Measurements from ENCODE around the gene ERICH3. TPM values are rescaled to one million over a fixed set of nuclear protein-coding genes. Genes with fewer than 3 reads are reported as not detected.

Gene ERICH3
- total and polyA plus RNA-seq, 8 donors: 0.06 to 6.8 (median 3.6) TPM

DNA sequence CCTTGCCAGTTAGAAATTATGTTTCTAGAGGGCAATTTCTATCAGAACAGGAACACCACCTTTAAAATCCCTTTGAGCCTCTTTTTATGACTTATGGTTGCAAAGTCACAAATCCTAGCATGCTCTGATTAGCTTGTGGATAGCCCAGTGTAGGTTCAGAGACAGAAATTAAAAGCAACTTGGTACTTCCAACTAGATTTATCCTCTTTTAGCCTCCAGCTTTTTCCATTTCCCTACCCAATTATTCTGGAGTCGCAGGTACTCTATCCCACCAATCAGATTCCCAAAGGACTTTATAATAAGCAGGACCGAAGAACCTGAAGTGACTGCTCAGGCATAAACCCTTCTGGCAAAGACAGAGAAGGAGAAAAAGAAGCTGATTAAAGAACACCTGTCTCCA lies 127.8 kb downstream of the ERICH3 start:
- ATAC-seq: no peak
- no peaks in the 10 kb centered on the region for H3K27me3 ChIP-seq

DNA sequence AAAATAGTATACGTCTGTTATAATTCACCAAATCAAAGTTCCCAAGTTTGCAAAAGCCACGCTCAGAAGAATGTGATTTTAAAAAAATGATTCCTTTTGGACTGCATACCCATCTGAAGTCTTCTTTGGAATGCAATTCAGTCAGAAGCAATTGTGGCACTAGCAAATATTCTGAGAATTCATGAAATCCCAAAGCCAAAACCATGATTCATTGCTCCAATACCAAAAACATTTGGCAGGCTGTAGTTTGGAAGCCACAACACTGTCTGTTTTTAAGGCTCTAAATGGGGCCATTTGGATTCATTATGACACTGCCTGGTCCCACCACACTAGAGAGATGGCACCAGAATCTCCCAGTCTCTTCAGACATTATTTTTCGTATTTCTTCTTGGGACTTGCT lies 139.4 kb downstream of the ERICH3 start:
- intact Hi-C loops (cut with DNase I): no loop called here
- ATAC-seq (no peak), DNase-seq (no peak)
- Histone ChIP-seq H3K36me3 (no peaks in the 10 kb centered on the region), H3K9me3 (no peaks in the 10 kb centered on the region), H3K4me1 (no peaks in the 10 kb centered on the region), H3K4me3 (no peak overlapping the region), H3K27ac (no peak overlapping the region), H3K27me3 (no peaks in the 10 kb centered on the region)
- TF ChIP-seq, protein P1, sequence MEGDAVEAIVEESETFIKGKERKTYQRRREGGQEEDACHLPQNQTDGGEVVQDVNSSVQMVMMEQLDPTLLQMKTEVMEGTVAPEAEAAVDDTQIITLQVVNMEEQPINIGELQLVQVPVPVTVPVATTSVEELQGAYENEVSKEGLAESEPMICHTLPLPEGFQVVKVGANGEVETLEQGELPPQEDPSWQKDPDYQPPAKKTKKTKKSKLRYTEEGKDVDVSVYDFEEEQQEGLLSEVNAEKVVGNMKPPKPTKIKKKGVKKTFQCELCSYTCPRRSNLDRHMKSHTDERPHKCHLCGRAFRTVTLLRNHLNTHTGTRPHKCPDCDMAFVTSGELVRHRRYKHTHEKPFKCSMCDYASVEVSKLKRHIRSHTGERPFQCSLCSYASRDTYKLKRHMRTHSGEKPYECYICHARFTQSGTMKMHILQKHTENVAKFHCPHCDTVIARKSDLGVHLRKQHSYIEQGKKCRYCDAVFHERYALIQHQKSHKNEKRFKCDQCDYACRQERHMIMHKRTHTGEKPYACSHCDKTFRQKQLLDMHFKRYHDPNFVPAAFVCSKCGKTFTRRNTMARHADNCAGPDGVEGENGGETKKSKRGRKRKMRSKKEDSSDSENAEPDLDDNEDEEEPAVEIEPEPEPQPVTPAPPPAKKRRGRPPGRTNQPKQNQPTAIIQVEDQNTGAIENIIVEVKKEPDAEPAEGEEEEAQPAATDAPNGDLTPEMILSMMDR (IDR thresholded peaks at IDR 0.05): no peak

More for the DNA sequence above, 127.8 kb downstream of the ERICH3 start:
- intact Hi-C loops (cut with DNase I): no loop called here
- TF ChIP-seq, protein P1 (IDR thresholded peaks at IDR 0.05): no peak
- Histone ChIP-seq H3K27ac (no peak overlapping the region), H3K4me3 (no peak overlapping the region), H3K9me3 (no peaks in the 10 kb centered on the region), H3K36me3 (no peaks in the 10 kb centered on the region), H3K4me1 (no peaks in the 10 kb centered on the region)
- DNase-seq: no peak

DNA sequence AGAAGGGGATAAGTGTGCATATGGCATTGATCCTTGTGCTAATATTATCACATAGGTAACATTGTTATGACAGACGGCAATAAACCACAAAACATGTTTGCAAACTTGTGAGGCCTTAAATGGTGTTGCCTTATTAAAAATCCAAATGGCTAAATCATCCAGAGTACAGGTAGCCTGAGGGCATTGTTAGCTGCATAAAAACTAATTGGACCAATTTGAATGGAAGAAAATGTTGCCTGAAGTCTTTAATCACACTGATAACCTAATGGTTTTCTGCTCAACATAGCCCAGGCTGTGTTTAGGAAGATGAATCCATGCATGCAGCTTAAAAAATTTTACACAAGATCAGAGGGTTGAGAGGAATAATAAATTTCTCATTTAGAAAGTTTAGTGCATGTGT lies 141.8 kb downstream of the ERICH3 start:
- Histone ChIP-seq H3K27me3 (no peaks in the 10 kb centered on the region), H3K4me3 (no peak overlapping the region), H3K4me1 (no peaks in the 10 kb centered on the region), H3K9me3 (no peaks in the 10 kb centered on the region), H3K27ac (no peak overlapping the region), H3K36me3 (no peaks in the 10 kb centered on the region)
- ATAC-seq (no peak), DNase-seq (no peak)
- TF ChIP-seq, protein P1 (IDR thresholded peaks at IDR 0.05): no peak
- intact Hi-C loops (cut with DNase I): no loop called here

DNA sequence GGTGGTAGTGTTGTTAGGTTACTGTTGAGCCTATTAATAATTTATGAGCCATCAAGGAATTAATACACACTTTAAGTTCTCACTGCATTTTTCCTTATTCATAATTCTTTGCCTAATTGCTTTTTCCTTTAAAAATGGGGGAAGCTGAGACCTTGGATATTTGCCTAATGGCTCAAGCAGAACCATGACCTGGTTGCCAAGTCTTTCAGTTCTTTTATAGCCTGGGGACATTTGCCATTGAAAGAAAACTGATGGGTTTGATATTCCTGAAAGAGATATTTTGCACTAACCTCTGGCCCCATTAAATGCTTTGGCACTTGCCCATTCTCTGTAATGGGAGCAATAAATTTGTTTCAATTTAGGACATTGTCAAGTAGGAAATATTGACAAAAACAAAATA lies 142.7 kb downstream of the ERICH3 start:
- DNase-seq: no peak
- Histone ChIP-seq H3K4me1 (no peaks in the 10 kb centered on the region), H3K9me3 (no peaks in the 10 kb centered on the region), H3K36me3 (no peaks in the 10 kb centered on the region), H3K27me3 (no peaks in the 10 kb centered on the region), H3K27ac (no peak overlapping the region), H3K4me3 (no peak overlapping the region)
- no peak for ATAC-seq
- TF ChIP-seq, protein P1 (IDR thresholded peaks at IDR 0.05): no peak
- intact Hi-C loops (cut with DNase I): no loop called here

DNA sequence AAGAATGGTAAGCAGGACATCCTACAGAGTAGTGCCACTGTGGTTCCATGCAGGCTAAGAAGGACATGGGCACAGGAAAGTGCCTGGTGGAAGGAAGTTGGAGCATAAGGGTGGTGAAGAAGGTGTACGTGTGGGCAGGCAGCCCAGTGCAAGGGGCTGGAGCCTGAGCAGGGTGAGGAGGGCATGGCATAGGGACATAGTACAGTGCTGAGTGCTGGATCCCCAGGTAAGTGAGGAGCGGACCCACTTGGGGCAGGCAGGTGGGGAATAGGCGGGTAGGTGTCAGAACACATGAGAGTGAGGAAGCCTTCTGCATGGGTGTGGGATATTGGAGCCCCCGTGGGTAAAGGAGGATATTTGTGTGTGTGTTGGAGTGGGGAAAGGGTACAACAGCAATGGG lies 145.5 kb downstream of the ERICH3 start:
- H3K27me3 ChIP-seq: no peaks in the 10 kb centered on the region
- no peak overlapping the region for H3K4me3 ChIP-seq
- H3K9me3 ChIP-seq: no peaks in the 10 kb centered on the region
- no peak for DNase-seq
- no peak overlapping the region for H3K27ac ChIP-seq
- H3K36me3 ChIP-seq: no peaks in the 10 kb centered on the region
- no peak for ATAC-seq
- H3K4me1 ChIP-seq: no peaks in the 10 kb centered on the region
- TF ChIP-seq, protein P1 (IDR thresholded peaks at IDR 0.05): no peak
- intact Hi-C loops (cut with DNase I): no loop called here

All from left lung (tissue), 10 donors.